Thoracic aorta (tissue), 2 donors: ENCODE data around the gene CELF2. TPM values are rescaled to one million over a fixed set of nuclear protein-coding genes. Genes with fewer than 3 reads are reported as not detected.
A peak's percentile ranks its signal among the peaks of the same experiment; 100 is the strongest.

Source experiments
- ATAC-seq: fragments of 150-250 bp; one replicate; pipeline ENCODE4 v1.8.0; 2017; ENCODE audit warnings: low read depth; ENCODE audit not compliant: insufficient number of reproducible peaks, low FRiP score
- DNase-seq: peaks from one replicate; pipeline ENCODE4 v3.0.0-alpha.2; 2020; ENCODE audit warnings: low spot score
- H3K27ac ChIP-seq, 2 donors: fragments of 200-600 bp; sonication (generic); 1 replicate in 1 of 2; 2 replicates in 1 of 2; pipeline ENCODE4 v1.5.1; 2016; ENCODE audit warnings: mild to moderate bottlenecking in 2 of 2, moderate library complexity in 2 of 2
- H3K27me3 ChIP-seq: fragments of 200-600 bp; sonication (generic); replicated peaks from 2 replicates; pipeline ENCODE4 v1.6.0; 2016; ENCODE audit warnings: mild to moderate bottlenecking; ENCODE audit not compliant: insufficient read depth
- H3K36me3 ChIP-seq: fragments of 200-600 bp; sonication (generic); one replicate; pipeline ENCODE4 v1.5.1; 2016
- H3K4me1 ChIP-seq, 2 donors: fragments of 200-600 bp; sonication (generic); 1 replicate in 1 of 2; 2 replicates in 1 of 2; pipeline versions ENCODE4 v1.5.1 to v1.6.0; 2016; ENCODE audit warnings: low read depth in 2 of 2, mild to moderate bottlenecking in 1 of 2; ENCODE audit not compliant: control insufficient read depth in 1 of 2
- H3K4me3 ChIP-seq: fragments of 200-600 bp; sonication (generic); 2 replicates; pipeline ENCODE4 v1.5.1; 2016; ENCODE audit warnings: mild to moderate bottlenecking
- H3K9me3 ChIP-seq: fragments of 200-600 bp; sonication (generic); 2 replicates; pipeline ENCODE4 v1.5.1; 2016
- total RNA-seq, 2 donors: library from RNA; depleted of rRNA; stranded (reverse); fragments of >200 nt; gene quantifications; one replicate each; pipeline versions ENCODE4 v1.1.0 to v1.2.3, GENCODE V29; 2016
- TF ChIP-seq, protein P1 (sequence below): fragments of 200-600 bp; sonication (generic); IDR thresholded peaks from one replicate; pipeline ENCODE4 v1.5.1; 2019; ENCODE audit warnings: antibody characterized with exemption

CELF2 gene
- total RNA-seq, 2 donors from 2014 or later = 69.0 to 73.5 TPM

DNA sequence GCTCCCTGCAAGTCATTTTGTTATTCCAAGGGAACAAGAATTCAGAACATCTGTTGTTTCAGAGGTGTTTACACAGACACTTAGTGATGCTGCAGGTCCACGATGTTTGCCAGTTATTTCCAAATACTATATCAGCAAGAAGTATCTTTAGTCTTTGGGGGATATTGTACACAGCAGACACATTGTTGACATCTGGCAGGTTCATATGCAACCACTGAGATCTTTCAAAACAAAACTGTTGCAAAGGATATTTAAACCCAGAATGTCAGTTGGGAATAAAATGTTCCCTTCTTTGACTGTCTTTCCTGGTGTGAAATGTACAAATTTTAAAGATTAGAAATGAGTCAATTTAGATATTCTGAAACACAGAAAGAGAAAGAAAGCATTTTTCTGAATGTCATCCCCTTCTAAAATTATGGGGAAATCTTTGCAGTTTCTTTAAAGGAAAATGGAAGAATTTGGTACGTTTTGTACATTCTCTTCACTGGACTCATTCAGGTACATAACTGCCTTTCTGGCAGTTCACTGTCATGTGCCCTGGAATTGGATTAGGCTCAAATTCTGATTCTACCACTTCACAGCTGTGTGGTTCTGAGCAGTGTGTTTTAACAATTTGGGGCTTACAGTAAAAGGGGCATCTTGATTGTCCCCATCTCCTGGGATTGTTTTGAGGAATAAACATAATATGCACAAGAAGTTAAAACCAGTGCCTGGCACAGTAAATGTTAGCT, 40.3 kb upstream of the CELF2 start:
- Histone ChIP-seq H3K4me3 (no peak overlapping the region), H3K27me3 (no peaks in the 10 kb centered on the region), H3K9me3 (no peaks in the 10 kb centered on the region), H3K36me3 (no peaks in the 10 kb centered on the region), H3K4me1 (peaks cover 0 to 6% of the 10 kb centered on the region in 2 donors), H3K27ac (no peak overlapping the region)
- DNase-seq (no peak), ATAC-seq (no peak)
- TF ChIP-seq, protein P1, sequence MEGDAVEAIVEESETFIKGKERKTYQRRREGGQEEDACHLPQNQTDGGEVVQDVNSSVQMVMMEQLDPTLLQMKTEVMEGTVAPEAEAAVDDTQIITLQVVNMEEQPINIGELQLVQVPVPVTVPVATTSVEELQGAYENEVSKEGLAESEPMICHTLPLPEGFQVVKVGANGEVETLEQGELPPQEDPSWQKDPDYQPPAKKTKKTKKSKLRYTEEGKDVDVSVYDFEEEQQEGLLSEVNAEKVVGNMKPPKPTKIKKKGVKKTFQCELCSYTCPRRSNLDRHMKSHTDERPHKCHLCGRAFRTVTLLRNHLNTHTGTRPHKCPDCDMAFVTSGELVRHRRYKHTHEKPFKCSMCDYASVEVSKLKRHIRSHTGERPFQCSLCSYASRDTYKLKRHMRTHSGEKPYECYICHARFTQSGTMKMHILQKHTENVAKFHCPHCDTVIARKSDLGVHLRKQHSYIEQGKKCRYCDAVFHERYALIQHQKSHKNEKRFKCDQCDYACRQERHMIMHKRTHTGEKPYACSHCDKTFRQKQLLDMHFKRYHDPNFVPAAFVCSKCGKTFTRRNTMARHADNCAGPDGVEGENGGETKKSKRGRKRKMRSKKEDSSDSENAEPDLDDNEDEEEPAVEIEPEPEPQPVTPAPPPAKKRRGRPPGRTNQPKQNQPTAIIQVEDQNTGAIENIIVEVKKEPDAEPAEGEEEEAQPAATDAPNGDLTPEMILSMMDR = no peak

DNA sequence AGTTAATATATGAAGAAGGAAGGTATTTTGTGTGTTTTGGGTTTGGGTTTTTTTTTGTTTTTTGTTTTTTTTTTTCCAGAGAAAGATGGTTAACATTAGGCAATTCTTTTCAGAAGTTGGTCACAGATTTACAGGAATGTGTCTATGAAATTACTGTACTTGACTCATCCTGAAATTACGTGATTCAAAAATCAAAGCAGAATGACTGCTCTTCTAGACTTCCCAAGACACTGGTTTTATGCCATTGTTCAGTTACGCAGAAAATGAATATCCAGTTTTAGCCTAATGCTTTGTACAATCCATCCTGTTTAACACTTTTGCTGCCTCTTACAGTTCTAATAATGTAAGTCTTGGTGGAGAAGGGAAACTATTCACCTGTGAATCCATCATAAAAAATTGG, 39.7 kb upstream of the CELF2 start:
- DNase-seq = no peak
- ATAC-seq = no peak
- Histone ChIP-seq H3K9me3 (no peaks in the 10 kb centered on the region), H3K27me3 (no peaks in the 10 kb centered on the region), H3K27ac (no peak overlapping the region), H3K36me3 (no peaks in the 10 kb centered on the region), H3K4me1 (peaks cover 0 to 6% of the 10 kb centered on the region in 2 donors), H3K4me3 (no peak overlapping the region)
- TF ChIP-seq, protein P1 = no peak

DNA sequence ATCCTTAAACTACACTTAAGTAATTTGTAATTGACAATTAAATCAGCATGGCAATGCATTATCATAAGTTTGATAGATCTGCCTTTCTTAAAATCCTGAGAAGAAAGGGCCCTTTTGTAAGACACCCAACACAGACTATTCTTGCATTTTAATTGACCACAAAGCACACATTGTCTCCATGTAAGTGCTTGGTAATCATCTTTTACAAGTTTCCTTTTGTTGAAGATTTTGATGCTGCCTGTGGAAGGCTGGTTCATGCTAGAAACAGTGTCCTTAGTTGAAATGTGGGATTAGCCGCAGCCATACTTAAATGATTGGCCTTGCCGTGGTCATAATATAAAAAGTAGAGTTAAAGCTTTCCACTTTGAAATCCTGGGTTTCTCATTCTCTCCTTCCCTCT, 32.3 kb upstream of the CELF2 start:
- ATAC-seq (no peak), DNase-seq (no peak)
- Histone ChIP-seq H3K9me3 (no peaks in the 10 kb centered on the region), H3K36me3 (no peaks in the 10 kb centered on the region), H3K27ac (no peak overlapping the region), H3K27me3 (no peaks in the 10 kb centered on the region), H3K4me3 (peak overlapping the region; percentile 45), H3K4me1 (no peaks in the 10 kb centered on the region)
- TF ChIP-seq, protein P1 = no peak

DNA sequence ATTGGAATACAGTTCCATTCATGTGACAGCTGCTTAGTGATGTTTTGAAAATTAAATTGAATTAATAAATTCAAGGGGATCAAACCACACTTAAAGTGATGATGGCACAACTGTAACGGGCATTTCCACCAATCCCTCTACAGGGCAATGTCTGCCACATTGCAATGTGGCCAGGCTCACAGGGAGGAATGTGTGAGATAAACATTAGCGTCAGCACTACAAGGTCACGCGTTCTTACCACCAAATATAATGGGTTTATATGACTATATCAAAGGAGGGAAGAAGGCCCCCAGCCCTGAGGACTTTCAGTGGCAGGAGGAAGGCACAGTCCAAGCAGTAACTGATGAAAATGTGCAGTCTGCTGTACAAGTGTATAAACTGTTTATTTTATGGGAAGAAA, 31.1 kb upstream of the CELF2 start:
- H3K27me3 ChIP-seq = no peaks in the 10 kb centered on the region
- no peaks in the 10 kb centered on the region for H3K36me3 ChIP-seq
- ATAC-seq (no peak), DNase-seq (no peak)
- no peak overlapping the region for H3K4me3 ChIP-seq
- TF ChIP-seq, protein P1 = no peak
- no peak overlapping the region for H3K27ac ChIP-seq
- no peaks in the 10 kb centered on the region for H3K9me3 ChIP-seq
- H3K4me1 ChIP-seq = no peaks in the 10 kb centered on the region

DNA sequence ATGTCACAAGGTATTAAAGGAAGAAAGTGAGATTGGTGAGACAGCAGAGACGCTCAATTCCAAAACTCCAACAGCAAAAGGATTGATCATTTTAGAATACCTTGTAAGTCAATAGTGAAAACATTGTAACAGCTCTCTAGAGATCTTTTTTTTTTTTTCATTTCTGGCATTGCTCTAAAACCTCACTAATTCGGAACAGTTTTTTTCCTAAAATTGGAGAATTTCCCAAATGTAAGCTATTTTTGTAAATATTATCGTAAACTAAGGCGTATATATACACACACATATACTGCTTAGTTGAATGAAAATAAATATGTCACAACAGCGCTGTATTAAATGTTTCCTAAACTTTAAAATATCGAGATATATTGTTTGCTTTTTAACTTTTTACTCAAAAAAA, 30.6 kb upstream of the CELF2 start:
- Histone ChIP-seq H3K27me3 (no peaks in the 10 kb centered on the region), H3K4me1 (no peaks in the 10 kb centered on the region), H3K9me3 (no peaks in the 10 kb centered on the region), H3K36me3 (no peaks in the 10 kb centered on the region), H3K27ac (no peak overlapping the region), H3K4me3 (no peak overlapping the region)
- DNase-seq = no peak
- ATAC-seq = no peak
- TF ChIP-seq, protein P1 = no peak
